Measurements from ENCODE around the gene FARS2.

FARS2 gene

GRCh38 chr6:5599127-5599526 is 337.8 kb downstream of the FARS2 start:
- TF ChIP-seq TAF1 (IDR thresholded peaks at IDR 0.05; ENCODE audit: borderline replicate concordance, low read depth, low read length) (no peak), POLR2AphosphoS5 (IDR thresholded peaks at IDR 0.05; ENCODE audit: low read depth, low read length) (no peak), POLR2A (IDR thresholded peaks at IDR 0.05; ENCODE audit: low read depth, low read length) (no peak)
- DNase-seq (ENCODE audit: insufficient read length): no peak
- no peak for FAIRE-seq

GRCh38 chr6:5605937-5606336 is 344.6 kb downstream of the FARS2 start:
- no peak for TF ChIP-seq POLR2A (IDR thresholded peaks at IDR 0.05; ENCODE audit: low read depth, low read length)
- TF ChIP-seq POLR2AphosphoS5 (IDR thresholded peaks at IDR 0.05; ENCODE audit: low read depth, low read length): no peak
- TF ChIP-seq TAF1 (IDR thresholded peaks at IDR 0.05; ENCODE audit: borderline replicate concordance, low read depth, low read length): no peak
- FAIRE-seq (no peak), DNase-seq (ENCODE audit: insufficient read length) (no peak)

GRCh38 chr6:5606546-5606945 is 345.2 kb downstream of the FARS2 start:
- no peak for TF ChIP-seq TAF1 (IDR thresholded peaks at IDR 0.05; ENCODE audit: borderline replicate concordance, low read depth, low read length)
- TF ChIP-seq POLR2AphosphoS5 (IDR thresholded peaks at IDR 0.05; ENCODE audit: low read depth, low read length): no peak
- no peak for TF ChIP-seq POLR2A (IDR thresholded peaks at IDR 0.05; ENCODE audit: low read depth, low read length)
- no peak for FAIRE-seq
- no peak for DNase-seq (ENCODE audit: insufficient read length)

GRCh38 chr6:5610640-5611039 is 349.3 kb downstream of the FARS2 start:
- FAIRE-seq (peak; percentile 9), DNase-seq (ENCODE audit: insufficient read length) (no peak)
- no peak for TF ChIP-seq POLR2AphosphoS5 (IDR thresholded peaks at IDR 0.05; ENCODE audit: low read depth, low read length)
- TF ChIP-seq TAF1 (IDR thresholded peaks at IDR 0.05; ENCODE audit: borderline replicate concordance, low read depth, low read length): no peak
- no peak for TF ChIP-seq POLR2A (IDR thresholded peaks at IDR 0.05; ENCODE audit: low read depth, low read length)

GRCh38 chr6:5617179-5617578 is 355.9 kb downstream of the FARS2 start:
- TF ChIP-seq POLR2A (IDR thresholded peaks at IDR 0.05; ENCODE audit: low read depth, low read length): no peak
- no peak for TF ChIP-seq POLR2AphosphoS5 (IDR thresholded peaks at IDR 0.05; ENCODE audit: low read depth, low read length)
- no peak for TF ChIP-seq TAF1 (IDR thresholded peaks at IDR 0.05; ENCODE audit: borderline replicate concordance, low read depth, low read length)
- FAIRE-seq (no peak), DNase-seq (ENCODE audit: insufficient read length) (no peak)

- DNase-seq (ENCODE audit: insufficient read length) (no peak), FAIRE-seq (peak; percentile 77)
- TF ChIP-seq POLR2AphosphoS5 (IDR thresholded peaks at IDR 0.05; ENCODE audit: low read depth, low read length): no peak
- TF ChIP-seq TAF1 (IDR thresholded peaks at IDR 0.05; ENCODE audit: borderline replicate concordance, low read depth, low read length): no peak
- TF ChIP-seq POLR2A (IDR thresholded peaks at IDR 0.05; ENCODE audit: low read depth, low read length): no peak
These were observed 357.9 kb downstream of the FARS2 start for GRCh38 chr6:5619249-5619648.

- TF ChIP-seq TAF1 (IDR thresholded peaks at IDR 0.05; ENCODE audit: borderline replicate concordance, low read depth, low read length) (no peak), POLR2AphosphoS5 (IDR thresholded peaks at IDR 0.05; ENCODE audit: low read depth, low read length) (no peak), POLR2A (IDR thresholded peaks at IDR 0.05; ENCODE audit: low read depth, low read length) (no peak)
- no peak for FAIRE-seq
- no peak for DNase-seq (ENCODE audit: insufficient read length)
These were observed 361.1 kb downstream of the FARS2 start for GRCh38 chr6:5622276-5623005.

GRCh38 chr6:5623769-5624168 is 362.5 kb downstream of the FARS2 start:
- TF ChIP-seq POLR2AphosphoS5 (IDR thresholded peaks at IDR 0.05; ENCODE audit: low read depth, low read length) (no peak), TAF1 (IDR thresholded peaks at IDR 0.05; ENCODE audit: borderline replicate concordance, low read depth, low read length) (no peak)
- DNase-seq (ENCODE audit: insufficient read length): no peak
- FAIRE-seq: no peak

GRCh38 chr6:5624256-5624655 is 362.9 kb downstream of the FARS2 start:
- TF ChIP-seq POLR2A (IDR thresholded peaks at IDR 0.05; ENCODE audit: low read depth, low read length) (no peak), POLR2AphosphoS5 (IDR thresholded peaks at IDR 0.05; ENCODE audit: low read depth, low read length) (no peak)
- DNase-seq (ENCODE audit: insufficient read length) (no peak), FAIRE-seq (no peak)

- FAIRE-seq (peak; percentile 87), DNase-seq (ENCODE audit: insufficient read length) (no peak)
- TF ChIP-seq POLR2A (IDR thresholded peaks at IDR 0.05; ENCODE audit: low read depth, low read length): no peak
- no peak for TF ChIP-seq TAF1 (IDR thresholded peaks at IDR 0.05; ENCODE audit: borderline replicate concordance, low read depth, low read length)
- no peak for TF ChIP-seq POLR2AphosphoS5 (IDR thresholded peaks at IDR 0.05; ENCODE audit: low read depth, low read length)
These were observed 365.6 kb downstream of the FARS2 start for GRCh38 chr6:5626727-5627426.

- TF ChIP-seq POLR2AphosphoS5 (IDR thresholded peaks at IDR 0.05; ENCODE audit: low read depth, low read length): no peak
- no peak for TF ChIP-seq TAF1 (IDR thresholded peaks at IDR 0.05; ENCODE audit: borderline replicate concordance, low read depth, low read length)
- no peak for TF ChIP-seq POLR2A (IDR thresholded peaks at IDR 0.05; ENCODE audit: low read depth, low read length)
- no peak for DNase-seq (ENCODE audit: insufficient read length)
- no peak for FAIRE-seq
These were observed 369.3 kb downstream of the FARS2 start for GRCh38 chr6:5630636-5631035.

GRCh38 chr6:5632348-5632935 is 371.1 kb downstream of the FARS2 start:
- DNase-seq (ENCODE audit: insufficient read length) (no peak), FAIRE-seq (no peak)

More at GRCh38 chr6:5632348-5632935, 371.1 kb downstream of the FARS2 start:
- TF ChIP-seq POLR2A (IDR thresholded peaks at IDR 0.05; ENCODE audit: low read depth, low read length): no peak
- TF ChIP-seq POLR2AphosphoS5 (IDR thresholded peaks at IDR 0.05; ENCODE audit: low read depth, low read length): no peak
- no peak for TF ChIP-seq TAF1 (IDR thresholded peaks at IDR 0.05; ENCODE audit: borderline replicate concordance, low read depth, low read length)
